Measurements from ENCODE around the gene CPLX1.

Gene CPLX1

DNA sequence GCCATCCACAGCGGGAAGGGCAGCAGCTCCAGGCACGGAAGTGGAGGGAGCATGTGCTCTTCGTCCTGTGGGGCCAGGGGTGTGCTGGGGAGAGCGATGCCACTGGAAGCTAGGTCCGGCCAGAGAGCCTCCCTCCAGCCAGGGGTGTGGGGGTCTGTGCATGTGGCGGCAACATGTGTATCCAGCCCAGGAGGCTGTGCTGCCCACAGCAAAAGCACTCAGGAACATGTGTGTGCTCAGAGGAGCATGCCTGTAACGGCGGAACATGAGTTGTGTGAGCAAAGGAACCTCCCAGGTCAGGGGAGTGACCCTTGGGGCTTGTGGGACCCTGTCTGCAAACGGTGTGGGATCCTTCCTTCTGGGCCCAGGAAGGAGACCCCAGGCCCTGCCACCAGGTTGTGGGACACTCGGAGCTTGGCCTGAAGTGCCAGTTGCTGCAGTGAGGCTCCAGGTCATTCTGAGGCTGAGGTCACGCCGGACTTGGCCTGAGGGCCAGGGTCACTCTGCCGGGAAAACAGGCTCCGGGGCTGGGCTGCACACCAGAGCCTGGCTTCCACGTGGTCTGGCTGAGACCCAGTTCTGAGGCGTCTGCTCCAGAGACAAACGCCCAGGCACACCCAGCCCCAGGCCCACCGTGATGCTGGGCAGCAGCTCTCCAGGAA, 37.2 kb downstream of the CPLX1 start:
- no peaks in the 10 kb centered on the region for H3K36me3 ChIP-seq (ENCODE audit: low read depth)
- no peak for DNase-seq (ENCODE audit: low spot score)
- H3K4me3 ChIP-seq (ENCODE audit: severe bottlenecking), result no peak overlapping the region
- H3K9me3 ChIP-seq (ENCODE audit: severe bottlenecking), result no peaks in the 10 kb centered on the region
- peaks cover 15% of the 10 kb centered on the region for H3K27me3 ChIP-seq (ENCODE audit: insufficient read depth, poor library complexity, severe bottlenecking)
- H3K27ac ChIP-seq (ENCODE audit: poor library complexity, severe bottlenecking), result no peak overlapping the region
- no peaks in the 10 kb centered on the region for H3K4me1 ChIP-seq (ENCODE audit: insufficient read depth, poor library complexity, severe bottlenecking)
- ATAC-seq (ENCODE audit: low read depth), result no peak
- no peak for TF ChIP-seq CTCF (IDR thresholded peaks at IDR 0.05; ENCODE audit: poor library complexity, severe bottlenecking)

DNA sequence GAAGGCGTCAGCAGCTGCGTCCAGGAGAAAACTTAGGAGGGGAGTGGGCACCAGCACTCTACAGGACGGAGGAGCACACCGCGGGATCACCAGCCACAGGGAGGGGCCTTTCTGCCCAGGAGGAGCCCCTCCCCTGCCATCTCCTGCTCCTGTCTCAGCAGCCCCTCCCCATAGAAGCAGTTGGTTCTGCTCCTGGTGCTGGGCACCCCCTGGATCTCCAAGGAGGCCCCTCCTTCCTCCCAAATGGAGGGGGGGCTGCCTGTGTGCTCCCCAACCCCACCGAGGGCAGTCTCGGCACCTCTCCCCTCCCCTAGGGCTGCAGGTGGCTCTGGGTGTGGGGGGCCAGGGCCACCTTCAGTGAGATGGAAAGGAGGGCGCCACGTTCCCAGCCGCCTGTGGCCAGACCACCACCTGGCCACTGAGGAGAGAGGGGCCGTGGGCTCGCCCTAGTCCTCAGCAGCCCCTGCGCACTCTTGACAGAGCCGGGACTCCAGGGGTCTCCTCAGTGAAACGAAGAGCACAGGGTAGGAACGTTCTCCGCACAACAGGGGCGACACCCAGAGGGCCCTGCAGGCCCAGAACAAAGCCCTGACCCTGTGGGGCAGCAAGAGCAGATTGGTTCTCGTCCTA, 37.8 kb downstream of the CPLX1 start:
- no peak for TF ChIP-seq CTCF (IDR thresholded peaks at IDR 0.05; ENCODE audit: poor library complexity, severe bottlenecking)
- DNase-seq (ENCODE audit: low spot score) (no peak), ATAC-seq (ENCODE audit: low read depth) (no peak)
- peaks cover 15% of the 10 kb centered on the region for H3K27me3 ChIP-seq (ENCODE audit: insufficient read depth, poor library complexity, severe bottlenecking)
- no peaks in the 10 kb centered on the region for H3K36me3 ChIP-seq (ENCODE audit: low read depth)
- H3K9me3 ChIP-seq (ENCODE audit: severe bottlenecking), result no peaks in the 10 kb centered on the region
- no peak overlapping the region for H3K4me3 ChIP-seq (ENCODE audit: severe bottlenecking)
- no peaks in the 10 kb centered on the region for H3K4me1 ChIP-seq (ENCODE audit: insufficient read depth, poor library complexity, severe bottlenecking)
- no peak overlapping the region for H3K27ac ChIP-seq (ENCODE audit: poor library complexity, severe bottlenecking)

DNA sequence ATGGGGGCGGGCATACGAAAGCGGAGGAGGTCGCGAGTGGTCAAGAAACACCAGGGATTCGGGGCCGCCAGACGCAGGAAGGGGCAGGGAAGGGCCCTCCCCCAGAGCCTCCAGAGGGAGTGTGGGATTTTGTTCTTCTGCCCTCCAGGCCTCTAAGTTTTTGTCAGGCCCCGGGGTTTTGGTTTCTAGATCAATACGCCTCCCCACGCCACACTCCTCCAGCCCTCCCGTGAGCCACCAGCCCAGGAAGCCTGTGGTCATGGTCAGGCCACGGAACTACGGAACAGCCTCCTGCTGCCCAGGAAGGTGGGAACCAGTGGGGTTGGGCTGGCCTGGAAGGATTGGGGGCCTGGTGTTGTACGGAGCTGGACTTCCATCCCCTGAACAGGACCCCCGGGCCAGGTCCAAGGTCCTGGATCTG, 38.4 kb downstream of the CPLX1 start:
- H3K4me1 ChIP-seq (ENCODE audit: insufficient read depth, poor library complexity, severe bottlenecking), result no peaks in the 10 kb centered on the region

GRCh38 chr4:786861-787300, 39.0 kb downstream of the CPLX1 start:
- TF ChIP-seq CTCF (IDR thresholded peaks at IDR 0.05; ENCODE audit: poor library complexity, severe bottlenecking), result no peak
- H3K27me3 ChIP-seq (ENCODE audit: insufficient read depth, poor library complexity, severe bottlenecking), result peaks cover 12% of the 10 kb centered on the region
- DNase-seq (ENCODE audit: low spot score) (no peak), ATAC-seq (ENCODE audit: low read depth) (no peak)
- no peaks in the 10 kb centered on the region for H3K9me3 ChIP-seq (ENCODE audit: severe bottlenecking)
- H3K27ac ChIP-seq (ENCODE audit: poor library complexity, severe bottlenecking), result no peak overlapping the region
- H3K4me3 ChIP-seq (ENCODE audit: severe bottlenecking), result no peak overlapping the region
- peaks cover 4% of the 10 kb centered on the region for H3K4me1 ChIP-seq (ENCODE audit: insufficient read depth, poor library complexity, severe bottlenecking)
- H3K36me3 ChIP-seq (ENCODE audit: low read depth), result no peaks in the 10 kb centered on the region

More for the DNA sequence above, 38.4 kb downstream of the CPLX1 start:
- no peak for ATAC-seq (ENCODE audit: low read depth)
- Histone ChIP-seq H3K36me3 (ENCODE audit: low read depth) (no peaks in the 10 kb centered on the region), H3K4me3 (ENCODE audit: severe bottlenecking) (no peak overlapping the region), H3K9me3 (ENCODE audit: severe bottlenecking) (no peaks in the 10 kb centered on the region), H3K27me3 (ENCODE audit: insufficient read depth, poor library complexity, severe bottlenecking) (peaks cover 14% of the 10 kb centered on the region), H3K27ac (ENCODE audit: poor library complexity, severe bottlenecking) (no peak overlapping the region)
- no peak for DNase-seq (ENCODE audit: low spot score)
- no peak for TF ChIP-seq CTCF (IDR thresholded peaks at IDR 0.05; ENCODE audit: poor library complexity, severe bottlenecking)
